Left lung (tissue), 10 donors: ENCODE results near the gene TIMM13. TPM values are rescaled to one million over a fixed set of nuclear protein-coding genes. Genes with fewer than 3 reads are reported as not detected.
"Not testable (repeated sequence)": the region's sequence is repeated elsewhere in the genome, so short reads cannot be mapped to it uniquely, and the experiment has no call there.

ENCODE experiments used
- ATAC-seq: fragments of 200-7000 bp; cut with Tn5 transposase; one replicate; pipeline ENCODE4 v1.9.1; 2020; ENCODE audit warnings: moderate library complexity
- DNase-seq, 4 donors: peaks; one replicate each; pipeline ENCODE4 v3.0.0-alpha.2; 2013 to 2020
- H3K27ac ChIP-seq, 2 donors: fragments of 200-600 bp; sonication (generic) in 1 of 2; one replicate each; pipeline versions ENCODE4 v1.5.0 to v1.8.0; 2020 to 2021
- H3K27me3 ChIP-seq, 2 donors: fragments of 200-600 bp; sonication (generic) in 1 of 2; one replicate each; pipeline versions ENCODE4 v1.5.0 to v1.8.0; 2020 to 2021
- H3K36me3 ChIP-seq, 2 donors: fragments of 200-600 bp; sonication (generic) in 1 of 2; one replicate each; pipeline versions ENCODE4 v1.5.0 to v1.8.0; 2020 to 2021
- H3K4me1 ChIP-seq, 2 donors: fragments of 200-600 bp; one replicate each; pipeline ENCODE4 v1.8.0; 2021
- H3K4me3 ChIP-seq, 2 donors: fragments of 200-600 bp; sonication (generic) in 1 of 2; one replicate each; pipeline versions ENCODE4 v1.5.0 to v1.8.0; 2020 to 2021; ENCODE audit warnings: mild to moderate bottlenecking in 1 of 2
- H3K9me3 ChIP-seq, 2 donors: fragments of 200-600 bp; sonication (generic) in 1 of 2; one replicate each; pipeline versions ENCODE4 v1.5.0 to v1.8.0; 2020 to 2021
- CTCF ChIP-seq, 2 donors: fragments of 200-600 bp; sonication (generic) in 1 of 2; IDR thresholded peaks; one replicate each; pipeline versions ENCODE4 v1.5.0 to v1.8.0; 2021; ENCODE audit warnings: antibody characterized with exemption in 2 of 2
- intact Hi-C, 2 donors: fragments of 100-400 bp; cut with DNase I; formaldehyde crosslinking; loops; one replicate each; pipeline versions ENCODE4 v1.11.2 to v1.14.2; 2022
- polyA plus RNA-seq, 6 donors: library from polyadenylated mRNA; unstranded; fragments of 120-200 nt; gene quantifications; one replicate each; pipeline ENCODE4 v1.2.1, GENCODE V29; 2013; ENCODE audit not compliant: insufficient read length in 6 of 6
- total RNA-seq, 2 donors: library from RNA; stranded (reverse); fragmentation: NEBNext Ultra II Directional; extraction: Animal tissue kit (Norgen Biotek cat#: 25700); gene quantifications; one replicate each; pipeline ENCODE4 v1.2.1, GENCODE V29; 2021
- donor health status: DM: no; HTN: yes; CAD: no.
- donor health status: DM: no; HTN: no; CAD: no.

The TIMM13 gene
- total and polyA plus RNA-seq, 8 donors = 47.6 to 98.0 (median 70.8) TPM

- no peak for DNase-seq
- ATAC-seq = no peak
- no peak for TF ChIP-seq CTCF (IDR thresholded peaks at IDR 0.05)
- no peaks in the 10 kb centered on the region for H3K36me3 ChIP-seq
- no peak overlapping the region for H3K4me3 ChIP-seq
- no peaks in the 10 kb centered on the region for H3K9me3 ChIP-seq
- peaks cover 0 to 4% of the 10 kb centered on the region in 2 donors for H3K4me1 ChIP-seq
- intact Hi-C loops = no loop called here
- H3K27me3 ChIP-seq = peaks cover 0 to 15% of the 10 kb centered on the region in 2 donors
- no peak overlapping the region for H3K27ac ChIP-seq
Observed at GRCh38 chr19:2398735-2399305, 28.6 kb downstream of the TIMM13 start.

GRCh38 chr19:2397173-2397572 is 30.2 kb downstream of the TIMM13 start:
- H3K9me3 ChIP-seq, H3K36me3 ChIP-seq, H3K27ac ChIP-seq, intact Hi-C loops, DNase-seq, H3K4me1 ChIP-seq, H3K4me3 ChIP-seq, ATAC-seq: not testable (repeated sequence)
- H3K27me3 ChIP-seq = peaks cover 0 to 15% of the 10 kb centered on the region in 2 donors

GRCh38 chr19:2395293-2395829 is 32.0 kb downstream of the TIMM13 start:
- H3K9me3 ChIP-seq, intact Hi-C loops, H3K36me3 ChIP-seq, H3K4me3 ChIP-seq, ATAC-seq, H3K4me1 ChIP-seq, H3K27ac ChIP-seq: not testable (repeated sequence)
- peaks cover 0 to 15% of the 10 kb centered on the region in 2 donors for H3K27me3 ChIP-seq
- DNase-seq = peak in 1 of 4 donors; percentile 7

- no peak for DNase-seq
- peaks cover 0 to 19% of the 10 kb centered on the region in 2 donors for H3K27me3 ChIP-seq
- peaks cover 0 to 4% of the 10 kb centered on the region in 2 donors for H3K4me1 ChIP-seq
- peak overlapping the region in 1 of 2 donors; percentile 49 for H3K27ac ChIP-seq
- no peaks in the 10 kb centered on the region for H3K36me3 ChIP-seq
- H3K9me3 ChIP-seq = no peaks in the 10 kb centered on the region
- H3K4me3 ChIP-seq = peak overlapping the region in 1 of 2 donors; percentile 14
- no peak for TF ChIP-seq CTCF (IDR thresholded peaks at IDR 0.05)
- intact Hi-C loops = no loop called here
- peak; percentile 50 for ATAC-seq
Observed at GRCh38 chr19:2394442-2395292, 32.7 kb downstream of the TIMM13 start.

DNA sequence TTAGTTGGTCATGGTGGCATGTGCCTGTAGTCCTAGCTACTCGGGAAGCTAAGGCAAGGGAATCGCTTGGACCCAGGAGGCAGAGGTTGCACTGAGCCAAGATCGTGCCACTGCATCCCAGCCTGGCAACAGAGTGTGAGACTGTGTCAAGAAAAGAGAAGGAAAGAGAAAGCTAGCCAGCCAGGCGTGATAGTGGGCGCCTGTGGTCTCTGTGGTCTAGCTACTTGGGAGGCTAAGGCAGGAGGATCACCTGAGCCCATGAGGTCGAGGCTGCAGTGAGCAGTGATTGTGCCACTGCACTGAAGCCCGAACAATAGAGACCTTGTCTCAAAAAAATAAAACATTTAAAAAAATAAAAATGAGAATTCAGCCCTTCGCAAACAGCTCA is 33.3 kb downstream of the TIMM13 start:
- Histone ChIP-seq H3K36me3 (no peaks in the 10 kb centered on the region), H3K9me3 (no peaks in the 10 kb centered on the region), H3K4me3 (peak overlapping the region in 1 of 2 donors; percentile 14), H3K4me1 (peaks cover 0 to 4% of the 10 kb centered on the region in 2 donors), H3K27ac (peak overlapping the region in 1 of 2 donors; percentile 49), H3K27me3 (peaks cover 0 to 24% of the 10 kb centered on the region in 2 donors)
- no peak for ATAC-seq
- intact Hi-C loops = no loop called here
- no peak for TF ChIP-seq CTCF (IDR thresholded peaks at IDR 0.05)
- no peak for DNase-seq

GRCh38 chr19:2392899-2393298 is 34.5 kb downstream of the TIMM13 start:
- DNase-seq, H3K9me3 ChIP-seq, H3K36me3 ChIP-seq, H3K27ac ChIP-seq, H3K4me3 ChIP-seq, ATAC-seq, intact Hi-C loops, H3K4me1 ChIP-seq: not testable (repeated sequence)
- H3K27me3 ChIP-seq = peaks cover 0 to 24% of the 10 kb centered on the region in 2 donors
